GM21529 (cell line): Measurements from ENCODE around the gene EPRS1.

ENCODE experiments used
- ATAC-seq: cut with Tn5 transposase; IDR thresholded peaks from one replicate; pipeline ENCODE4 v1.9.1; 2021; ENCODE audit not compliant: unreplicated experiment

The EPRS1 gene

DNA sequence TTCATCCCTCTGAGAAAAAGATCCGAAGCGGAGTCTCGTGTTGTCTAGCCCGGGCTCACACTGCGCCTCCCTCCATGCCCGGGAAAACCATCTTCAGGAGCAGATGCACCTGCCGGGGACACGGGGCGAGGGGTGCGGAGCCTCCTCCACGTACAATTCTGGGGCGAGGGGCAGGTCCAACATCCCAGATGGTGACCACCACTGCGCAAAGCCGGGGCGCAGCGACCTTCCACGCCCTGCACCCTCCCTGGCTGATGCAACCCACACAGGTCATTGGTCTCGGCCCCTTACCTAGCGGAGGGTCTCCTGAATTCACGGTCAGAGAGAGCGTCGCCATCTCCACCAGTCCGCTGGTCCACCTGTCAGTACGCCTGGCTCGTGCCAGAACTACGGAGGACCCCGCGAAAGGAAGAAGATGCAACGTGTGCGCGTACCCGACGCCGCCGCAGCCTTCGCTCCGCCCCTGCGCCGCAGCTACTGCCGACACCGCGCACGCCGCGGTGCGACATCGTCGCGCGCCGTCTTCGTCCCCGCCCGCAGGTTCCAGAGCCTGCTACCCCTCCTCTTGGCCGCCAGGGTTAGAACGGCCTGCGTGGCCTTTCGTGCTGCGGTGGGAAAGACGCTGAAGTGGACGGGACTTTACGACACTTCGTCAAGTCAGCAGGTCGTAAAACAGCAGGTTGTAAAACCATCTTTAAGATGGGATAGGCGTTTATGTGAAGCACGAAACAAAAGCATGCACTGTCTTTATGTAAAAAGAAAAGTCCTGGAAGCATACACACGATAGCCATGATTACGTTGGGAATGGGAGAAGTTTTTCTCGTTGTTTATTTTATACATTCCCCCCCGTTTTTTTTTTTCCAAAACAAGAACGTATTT is at the start of gene EPRS1:
EPRS1 (minus strand) TSS at position 454 of the 879 bp plus-strand sequence; CDS start at position 337, 117 bp downstream.
- ATAC-seq = peak; percentile 98

DNA sequence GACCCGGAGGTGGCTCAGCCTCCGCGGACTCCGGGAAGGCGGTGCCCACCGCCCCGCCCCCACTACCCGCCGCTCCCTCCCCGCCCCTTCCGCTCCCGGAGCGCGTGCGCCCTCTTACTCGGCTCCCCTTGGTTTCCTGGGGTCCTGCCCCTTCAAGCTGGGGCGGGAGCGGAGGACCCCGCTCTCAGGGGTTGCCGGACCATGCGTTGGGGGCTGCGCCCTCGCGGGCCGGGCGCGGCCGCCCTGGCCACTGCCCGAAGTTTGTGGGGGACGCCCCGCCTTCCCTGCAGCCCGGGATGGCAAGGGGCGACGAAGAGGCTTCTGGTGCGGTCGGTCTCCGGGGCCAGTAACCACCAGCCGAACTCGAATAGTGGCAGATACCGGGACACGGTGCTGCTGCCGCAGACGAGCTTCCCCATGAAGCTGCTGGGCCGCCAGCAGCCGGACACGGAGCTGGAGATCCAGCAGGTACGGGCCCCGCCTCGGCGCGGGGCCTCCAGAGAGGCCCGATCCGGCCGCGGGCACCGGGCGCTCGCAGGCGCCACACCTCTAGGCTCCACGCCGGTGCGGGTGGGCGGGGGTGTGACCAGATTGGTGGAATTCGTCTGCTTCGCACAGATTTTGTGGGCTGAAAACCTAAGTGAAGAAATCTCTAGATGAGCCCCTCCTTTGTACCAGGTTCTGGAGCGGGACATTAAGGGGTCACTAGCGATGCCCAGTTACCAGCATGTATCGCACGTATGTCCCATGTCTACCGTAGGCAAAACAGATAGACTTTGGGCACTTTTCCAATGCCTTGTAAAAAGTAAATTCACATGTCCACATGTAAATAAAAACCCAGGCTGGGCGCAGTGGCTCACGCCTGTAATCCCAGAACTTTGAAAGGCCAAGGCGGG is 48.0 kb upstream of the EPRS1 start, which contains the start of gene IARS2:
IARS2 (plus strand) TSS at position 117 of the 896 bp plus-strand sequence; CDS start at position 202, 85 bp downstream.
- ATAC-seq = peak; percentile 65

DNA sequence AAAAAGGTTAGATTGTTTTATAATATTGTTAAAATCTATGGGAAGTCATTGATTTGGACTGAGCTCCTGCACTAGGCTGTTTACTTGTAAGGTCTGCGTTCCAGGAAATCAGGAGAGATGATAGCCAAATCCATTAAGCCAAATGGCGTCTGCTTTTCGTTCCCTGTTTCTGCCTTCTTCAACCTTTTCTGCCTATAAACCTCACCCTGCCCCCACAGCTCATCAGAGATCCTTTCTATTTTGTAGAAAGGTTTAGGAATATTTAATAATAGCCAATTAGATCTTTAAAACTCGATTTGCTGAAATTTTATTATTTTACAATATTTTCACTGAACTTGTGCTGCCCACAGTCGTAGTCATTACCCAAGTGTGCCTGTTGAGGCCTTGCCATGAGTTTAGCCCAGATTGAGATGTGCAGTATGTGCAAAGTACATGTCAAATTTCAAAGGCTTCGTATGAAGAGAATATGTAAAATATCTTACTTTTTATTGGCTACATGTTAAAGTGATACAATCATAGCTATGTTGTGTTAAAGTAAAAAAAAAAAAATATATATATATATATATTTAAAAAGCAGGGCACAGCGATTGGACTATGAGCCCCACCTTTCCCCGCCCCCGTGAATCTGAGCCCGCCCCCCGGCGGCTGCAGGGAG is 47.2 kb upstream of the EPRS1 start:
- peak; percentile 1 for ATAC-seq

DNA sequence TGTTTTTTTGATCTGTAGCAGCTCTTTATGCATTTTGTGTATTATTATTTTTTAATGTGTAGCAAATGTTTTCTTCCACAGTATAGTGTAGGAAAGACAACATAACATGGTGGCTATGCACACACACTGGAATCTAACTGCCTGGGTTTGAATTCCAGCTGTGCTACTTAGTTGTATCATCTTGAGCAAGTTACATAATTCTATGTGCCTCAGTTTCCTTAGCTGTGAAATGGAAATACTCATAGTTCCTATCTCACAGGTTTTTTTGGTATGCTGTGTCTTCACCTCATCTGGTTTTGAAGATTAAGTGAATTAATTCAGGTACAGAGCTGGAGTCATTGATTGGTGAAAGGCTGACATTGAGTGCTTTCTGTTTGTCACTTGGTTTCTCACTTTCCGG is 46.4 kb upstream of the EPRS1 start:
- ATAC-seq = no peak

DNA sequence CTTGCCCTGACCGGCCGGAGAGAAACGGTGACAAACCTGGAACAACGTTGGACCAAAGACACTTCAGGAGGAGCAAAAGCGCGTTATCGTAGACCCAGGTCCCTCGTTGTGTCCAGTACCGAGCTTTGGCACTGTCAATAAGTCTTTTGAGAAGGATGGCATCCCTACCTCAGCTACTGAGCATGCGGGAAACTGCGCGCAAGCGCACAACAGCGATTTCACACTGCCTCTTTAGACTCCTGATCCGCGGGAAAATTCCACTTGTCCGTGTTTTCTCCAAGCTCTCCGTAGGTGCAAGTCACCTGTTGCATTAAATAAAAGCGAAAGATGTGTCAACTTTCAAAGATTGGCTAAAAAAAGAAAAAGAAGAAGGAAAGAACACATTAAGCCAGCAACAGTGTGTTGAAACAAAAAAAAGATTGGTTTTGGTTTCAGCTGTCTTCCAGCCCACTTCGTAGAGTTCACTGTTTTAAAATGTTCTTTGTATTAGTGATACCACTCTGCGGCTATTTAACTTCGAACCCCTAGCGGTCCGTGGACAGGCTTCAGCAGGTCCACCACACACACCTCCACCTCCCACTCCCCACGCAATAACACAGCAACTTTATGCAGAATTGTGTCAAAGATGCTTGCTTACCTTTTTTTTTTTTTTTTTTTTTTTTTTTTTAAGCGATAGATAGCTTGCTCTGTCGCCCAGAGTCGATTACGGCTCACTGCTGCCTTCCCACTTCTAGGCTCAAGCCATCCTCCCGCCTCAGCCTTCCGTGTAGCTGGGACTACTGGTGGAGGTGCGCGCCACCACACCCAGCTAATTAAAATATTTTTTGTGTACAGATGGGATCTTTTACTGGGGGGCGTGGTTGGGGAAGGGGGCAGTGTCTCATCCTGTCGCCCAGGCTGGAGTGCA is 43.6 kb upstream of the EPRS1 start, which contains the start of gene BPNT1:
BPNT1 (minus strand) TSS at position 139 of the 907 bp plus-strand sequence. CDS start 9,942 bp downstream, outside the sequence.
- peak; percentile 54 for ATAC-seq

DNA sequence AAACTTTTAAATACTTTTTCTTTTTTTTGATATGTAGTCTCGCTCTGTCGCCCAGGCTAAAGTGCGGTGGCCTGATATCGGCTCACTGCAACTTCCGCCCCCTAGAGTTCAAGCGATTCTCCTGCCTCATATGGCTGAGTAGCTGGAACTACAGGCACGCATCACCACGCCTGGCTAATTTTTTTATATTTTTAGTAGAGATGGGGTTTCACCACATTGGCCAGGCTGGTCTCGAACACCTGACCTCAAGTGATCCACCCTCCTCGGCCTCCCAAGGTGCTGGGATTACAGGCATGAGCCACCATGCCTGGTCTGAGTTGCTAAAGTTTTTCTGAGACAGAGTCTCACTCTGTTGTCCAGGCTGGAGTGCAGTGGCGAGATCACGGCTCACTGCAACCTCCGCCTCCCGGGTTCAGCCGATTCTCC is 40.0 kb upstream of the EPRS1 start:
- ATAC-seq = peak; percentile 49

DNA sequence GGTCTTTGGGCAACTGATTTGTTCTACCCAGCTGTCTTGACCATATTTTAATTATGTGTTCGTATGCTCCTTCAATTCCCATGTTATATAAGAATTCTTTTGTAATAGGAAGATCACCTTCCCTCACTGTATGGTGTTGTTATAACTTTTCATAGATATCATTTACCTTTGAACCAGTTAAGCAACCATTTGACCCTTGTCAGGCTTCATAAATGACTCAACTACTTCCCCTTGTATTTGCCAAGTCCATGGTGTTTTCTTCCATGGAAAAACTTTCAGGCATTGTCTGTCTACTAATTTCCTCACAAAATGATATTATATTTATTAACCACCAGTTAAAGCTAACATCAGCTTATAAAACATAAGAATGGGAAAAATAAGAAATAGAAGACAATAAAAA is 38.2 kb upstream of the EPRS1 start:
- no peak for ATAC-seq

DNA sequence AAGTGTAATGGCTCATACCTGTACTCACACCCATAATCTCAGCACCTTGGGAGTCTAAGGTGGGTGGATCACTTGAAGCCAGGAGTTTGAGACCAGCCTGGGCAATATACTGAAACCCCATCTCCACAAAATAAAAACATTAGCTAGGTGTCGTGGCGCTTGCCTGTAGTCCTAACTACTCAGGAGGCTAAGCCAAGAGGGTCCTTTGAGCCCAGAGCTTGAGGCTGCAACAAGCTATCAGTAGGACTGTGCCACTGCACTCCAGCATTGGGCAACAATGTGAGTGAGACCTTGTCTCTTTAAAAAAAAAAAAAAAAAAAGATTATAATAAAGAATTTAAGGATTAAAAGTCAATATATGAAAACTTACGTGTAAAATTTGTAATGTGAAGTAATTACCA is 31.6 kb upstream of the EPRS1 start:
- no peak for ATAC-seq

DNA sequence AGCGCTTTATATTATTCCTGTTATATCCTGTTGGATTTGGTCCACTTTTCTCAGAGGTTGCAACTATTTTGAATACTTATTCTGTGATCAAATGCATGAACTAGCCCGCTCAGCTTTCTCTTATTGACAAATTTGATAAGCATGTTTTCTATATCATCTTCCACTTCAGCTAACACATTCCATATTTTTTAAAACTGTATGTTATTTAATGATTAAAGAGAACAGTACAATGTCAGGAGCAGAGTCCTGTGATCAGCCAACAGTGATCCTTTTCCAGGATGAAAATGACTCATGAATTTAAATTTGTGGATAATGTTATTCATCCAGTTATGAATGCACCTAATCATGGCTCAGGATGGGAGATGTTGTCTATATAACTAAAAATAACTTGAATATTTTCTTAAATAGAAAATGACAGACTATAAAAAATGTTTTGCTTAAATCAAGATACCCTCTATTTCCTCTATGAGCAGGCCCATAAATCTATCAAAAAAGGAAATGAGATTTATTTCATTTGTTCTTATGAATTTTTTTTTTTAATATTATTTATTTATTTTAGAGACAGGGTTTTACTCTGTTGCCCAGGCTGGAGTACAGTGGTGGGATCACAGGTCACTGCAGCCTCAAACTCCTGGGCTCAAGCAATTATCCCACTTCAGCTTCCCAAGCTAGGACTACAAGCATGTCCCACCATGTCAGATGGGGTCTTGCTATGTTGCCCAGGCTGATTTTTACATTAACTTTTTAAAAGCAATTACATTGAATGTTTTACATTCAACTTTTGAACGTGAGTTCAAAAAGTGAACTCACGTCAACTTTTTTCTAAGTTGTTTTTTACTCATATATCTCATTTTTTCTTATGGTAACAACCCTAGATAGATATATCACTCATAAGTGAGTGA is 30.8 kb upstream of the EPRS1 start:
- no peak for ATAC-seq

DNA sequence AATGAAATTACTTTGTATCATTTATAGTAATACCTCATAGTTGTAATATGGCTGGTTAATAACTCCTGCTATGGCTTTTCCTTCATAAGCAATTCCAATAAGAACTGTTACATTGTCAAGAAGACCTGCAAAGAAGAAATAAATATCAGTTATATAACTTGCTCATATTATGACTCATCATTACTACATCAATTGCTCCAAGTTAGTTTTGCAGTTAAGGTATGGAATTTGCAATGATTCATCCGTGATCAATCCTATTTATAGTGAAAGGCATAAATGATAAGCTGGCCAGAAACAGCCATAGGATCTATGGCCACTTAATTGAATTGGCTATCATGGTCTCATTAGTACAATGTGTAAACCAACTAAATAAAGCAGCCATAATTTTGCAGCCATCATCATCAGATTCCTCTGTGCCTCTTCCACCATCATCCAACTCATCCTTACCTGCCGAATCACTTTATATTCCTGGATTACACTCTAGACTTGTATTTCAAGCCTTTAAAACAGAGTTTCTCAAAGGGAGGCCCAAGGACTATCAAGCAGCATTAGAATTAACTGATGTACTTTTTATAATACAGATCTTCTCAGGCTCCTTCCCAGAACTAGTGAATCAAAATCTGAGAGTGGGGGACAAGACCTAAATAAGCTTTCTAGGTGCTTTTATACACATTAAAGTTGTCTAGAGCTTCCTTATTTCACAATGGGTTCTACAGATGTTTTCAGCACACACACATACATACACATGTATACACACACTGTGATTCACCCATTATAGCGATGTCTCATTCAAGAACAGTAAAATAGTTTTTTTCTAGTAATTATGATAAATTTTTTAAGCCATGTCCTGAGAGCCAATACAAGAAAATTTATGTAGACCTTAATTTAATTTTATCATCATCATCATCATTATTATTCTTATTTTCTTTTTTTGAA is 21.2 kb upstream of the EPRS1 start:
- no peak for ATAC-seq

DNA sequence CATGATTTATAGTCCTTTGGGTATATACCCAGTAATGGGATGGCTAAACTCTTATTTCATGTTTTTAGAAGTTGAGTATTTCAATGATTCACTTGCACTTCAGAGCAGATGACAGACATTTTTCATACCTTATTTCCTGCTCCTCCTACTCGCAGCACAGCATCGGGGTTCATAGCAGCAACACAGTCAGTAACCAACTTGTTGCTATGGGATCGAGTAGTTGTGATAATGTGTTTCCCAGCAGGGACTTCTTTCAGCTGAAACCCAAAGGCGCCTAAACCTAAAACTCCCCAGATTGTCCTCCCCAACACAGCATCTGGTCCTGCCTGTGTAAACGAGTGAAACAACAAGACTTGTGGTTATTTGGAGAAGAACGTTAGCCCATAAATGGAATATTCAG is 16.3 kb upstream of the EPRS1 start:
- ATAC-seq = no peak

DNA sequence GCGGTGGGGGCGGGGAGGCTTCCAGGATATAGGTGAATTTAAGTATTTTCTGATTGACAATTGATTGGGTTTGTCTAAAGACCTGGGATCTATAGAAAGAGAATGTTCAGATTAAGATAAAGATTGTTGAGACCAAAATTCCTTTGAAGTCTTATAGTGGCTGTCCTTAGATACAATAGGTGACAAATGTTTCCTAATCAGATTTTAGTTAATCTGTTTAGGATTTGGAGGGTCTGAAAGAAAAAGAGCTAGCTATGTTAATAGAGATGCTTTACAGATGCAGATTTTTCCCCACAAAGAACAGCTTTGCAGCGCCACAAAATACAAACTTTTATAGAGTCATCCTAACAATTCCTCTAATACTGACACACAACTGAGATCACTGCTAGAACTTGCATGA is 14.6 kb upstream of the EPRS1 start:
- ATAC-seq = no peak

DNA sequence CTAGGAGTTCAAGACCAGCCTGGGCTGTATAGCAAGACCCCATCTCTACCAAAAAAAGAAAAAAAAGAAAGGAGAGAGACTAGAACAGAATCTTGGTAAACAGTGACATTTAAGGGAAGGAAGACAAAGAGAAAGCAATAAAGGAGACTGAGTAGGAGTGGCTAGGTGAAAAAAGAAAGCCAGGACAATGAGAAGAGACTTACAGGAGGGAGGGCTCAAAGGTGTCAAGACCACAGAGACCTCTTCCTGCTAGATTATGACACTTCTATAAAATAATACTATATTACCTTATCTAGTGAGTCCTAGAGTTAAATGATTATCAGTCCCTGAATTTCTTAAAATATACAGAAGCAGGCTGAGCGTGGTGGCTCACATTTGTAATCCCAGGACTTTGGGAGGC is 10.1 kb upstream of the EPRS1 start:
- no peak for ATAC-seq

DNA sequence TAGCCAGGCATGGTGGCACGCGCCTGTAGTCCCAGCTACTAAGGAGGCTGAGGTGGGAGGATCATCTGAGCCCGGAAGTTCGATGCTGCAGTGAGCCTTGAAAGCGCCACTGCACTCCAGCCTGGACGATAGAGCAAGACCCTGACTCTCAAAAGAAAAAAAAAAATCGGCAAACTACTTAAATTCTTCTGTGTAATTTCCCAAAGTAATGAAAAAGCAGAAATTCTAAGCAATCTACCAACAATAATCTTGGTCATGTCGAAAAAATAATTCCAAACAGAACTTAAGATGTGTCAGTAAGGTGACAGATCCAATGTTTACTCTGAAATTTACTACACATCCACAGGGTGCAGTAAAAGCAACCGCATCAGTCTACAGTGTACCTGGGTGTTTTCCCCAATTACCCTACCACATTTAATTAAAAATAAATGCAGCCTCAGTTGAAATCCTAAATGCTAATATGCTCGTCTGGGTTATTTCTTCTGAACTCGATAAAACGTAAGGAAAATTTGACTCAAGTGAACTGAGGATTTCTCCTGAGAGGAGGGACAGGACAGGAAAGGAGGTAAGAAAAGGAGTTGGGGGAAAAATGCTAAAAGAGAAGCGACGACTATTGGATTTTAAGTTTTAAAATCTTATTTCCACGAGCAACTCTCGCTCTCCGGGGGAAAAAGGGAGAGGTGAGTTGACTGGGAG is 801 bp downstream of the EPRS1 start:
- ATAC-seq = peak; percentile 26

DNA sequence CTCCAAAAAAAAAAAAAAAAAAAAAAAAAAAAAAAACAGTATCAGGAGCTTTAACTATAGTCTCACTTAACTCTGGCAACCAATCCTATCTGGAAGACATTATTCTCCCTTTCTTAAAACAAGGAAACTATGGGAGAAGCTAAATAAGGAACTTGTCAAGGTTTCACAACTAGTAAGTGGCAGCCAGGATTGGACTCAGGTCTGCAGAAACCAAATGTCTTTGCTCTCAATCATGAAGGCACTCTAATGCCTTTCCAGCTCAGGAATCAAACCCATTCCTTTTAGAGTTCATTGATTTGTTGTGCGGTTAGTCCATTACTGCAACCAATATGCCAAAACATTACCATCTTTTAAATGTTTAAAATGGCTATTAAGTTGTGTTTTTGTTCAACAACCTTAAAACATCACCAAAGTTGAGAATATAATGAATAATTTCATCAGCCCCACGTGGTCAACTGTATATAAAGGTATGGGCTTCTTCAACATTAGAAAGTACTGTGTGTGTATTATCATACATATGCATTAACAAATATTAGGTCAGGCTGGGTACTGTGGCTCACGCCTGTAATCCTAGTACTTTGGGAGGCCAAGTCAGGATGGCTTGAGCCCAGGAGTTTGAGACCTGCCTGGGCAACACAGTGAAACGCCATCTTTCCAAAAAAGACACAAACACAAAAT is 1.5 kb downstream of the EPRS1 start:
- ATAC-seq = no peak

DNA sequence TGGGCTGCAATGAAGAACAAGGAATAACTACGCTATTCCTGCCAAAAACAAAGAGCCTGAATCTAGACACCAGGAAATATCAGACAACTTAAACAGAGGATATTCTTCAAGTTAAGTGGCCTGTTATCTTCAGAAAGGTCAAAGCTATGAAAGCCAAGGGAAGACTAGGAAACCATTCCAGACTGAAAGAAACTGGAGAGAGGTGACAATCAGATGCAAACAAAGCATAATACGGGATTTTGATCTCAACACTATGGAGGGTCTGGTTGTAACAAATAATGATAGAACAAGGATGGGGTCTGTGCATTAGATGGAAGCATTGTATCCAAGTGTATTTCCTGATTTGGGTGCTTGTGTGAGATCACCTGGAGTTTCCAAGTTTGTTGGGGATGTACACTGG is 2.7 kb downstream of the EPRS1 start:
- ATAC-seq = no peak
